Measurements from ENCODE around the gene PRKCZ. TPM values are rescaled to one million over a fixed set of nuclear protein-coding genes. Genes with fewer than 3 reads are reported as not detected.

Gene PRKCZ
- total and polyA plus RNA-seq, 4 donors, result 4.8 to 9.9 (median 8.4) TPM

DNA sequence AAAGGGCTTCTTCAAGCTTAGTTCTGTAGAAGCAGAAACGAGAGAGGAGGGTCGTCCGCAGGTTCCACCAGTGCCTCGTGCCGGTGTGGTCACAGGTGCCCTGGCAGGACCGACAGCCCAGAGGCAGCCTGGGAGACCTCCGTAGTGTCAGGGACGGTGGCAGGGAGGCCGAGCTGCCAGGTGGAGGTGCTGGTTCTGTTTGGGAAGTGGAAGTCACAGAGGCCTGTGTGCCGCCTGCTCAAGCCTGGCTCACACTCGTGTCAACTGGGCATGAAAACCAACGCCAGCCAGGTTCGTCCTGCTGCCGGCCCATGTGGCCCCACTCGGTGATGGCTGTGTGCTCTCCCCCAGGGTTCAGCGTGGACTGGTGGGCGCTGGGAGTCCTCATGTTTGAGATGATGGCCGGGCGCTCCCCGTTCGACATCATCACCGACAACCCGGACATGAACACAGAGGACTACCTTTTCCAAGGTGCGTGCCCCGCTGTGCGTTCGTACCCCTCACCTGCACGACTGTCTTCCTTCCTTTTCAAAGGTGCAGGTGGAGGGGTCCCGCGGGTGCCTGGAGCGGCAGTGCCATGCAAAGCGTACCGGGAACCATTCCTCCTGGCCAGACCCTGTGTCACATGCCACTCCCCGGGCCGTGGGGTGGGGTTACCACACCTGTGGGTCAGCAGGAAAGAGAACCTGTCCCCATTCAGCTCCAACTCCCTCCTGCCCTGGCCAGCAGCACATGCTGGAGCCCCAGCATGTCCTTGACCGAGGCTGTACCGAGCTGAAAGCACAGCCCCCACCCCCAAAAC lies 123.5 kb downstream of the PRKCZ start:
- WGBS, result 87% methylated on average over 37 of the region's 37 CpGs
- Histone ChIP-seq H3K4me1 (ENCODE audit: control insufficient read depth in 4 of 4, insufficient read depth in 4 of 4, low read length in 3 of 4) (no peaks in the 10 kb centered on the region), H3K9ac (ENCODE audit: low read depth in 1 of 2, low read length in 2 of 2) (no peak overlapping the region), H3K36me3 (ENCODE audit: control insufficient read depth in 4 of 4, insufficient read depth in 3 of 4, low read depth in 1 of 4, low read length in 3 of 4) (peaks cover 0 to 19% (median 9%) of the 10 kb centered on the region in 4 donors), H3K27me3 (ENCODE audit: control insufficient read depth in 4 of 4, insufficient read depth in 4 of 4, low read length in 3 of 4) (no peaks in the 10 kb centered on the region), H3K4me3 (ENCODE audit: low read depth in 1 of 3, low read length in 3 of 3) (no peak overlapping the region), H3K9me3 (ENCODE audit: control insufficient read depth in 4 of 4, low read length in 3 of 4) (no peaks in the 10 kb centered on the region), H3K27ac (ENCODE audit: low read depth in 1 of 2, low read length in 2 of 2) (no peak overlapping the region)
- TF ChIP-seq JUND (IDR thresholded peaks at IDR 0.05), result no peak
- TF ChIP-seq SP1 (IDR thresholded peaks at IDR 0.05), result no peak
- TF ChIP-seq EGR1 (IDR thresholded peaks at IDR 0.05; ENCODE audit: low read depth in 2 of 2), result no peak
- no peak for TF ChIP-seq HNF4A (conservative IDR thresholded peaks at IDR 0.05)
- TF ChIP-seq CTCF (IDR thresholded peaks at IDR 0.05; ENCODE audit: low read depth, low read length, missing input control), result no peak
- TF ChIP-seq YY1 (IDR thresholded peaks at IDR 0.05), result no peak
- TF ChIP-seq ZBTB33 (IDR thresholded peaks at IDR 0.05), result no peak
- TF ChIP-seq TAF1 (conservative IDR thresholded peaks at IDR 0.05), result no peak
- no peak for TF ChIP-seq FOXA1 (IDR thresholded peaks at IDR 0.05)
- TF ChIP-seq MAX (IDR thresholded peaks at IDR 0.05), result no peak
- TF ChIP-seq, protein P1, sequence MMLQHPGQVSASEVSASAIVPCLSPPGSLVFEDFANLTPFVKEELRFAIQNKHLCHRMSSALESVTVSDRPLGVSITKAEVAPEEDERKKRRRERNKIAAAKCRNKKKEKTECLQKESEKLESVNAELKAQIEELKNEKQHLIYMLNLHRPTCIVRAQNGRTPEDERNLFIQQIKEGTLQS (IDR thresholded peaks at IDR 0.05), result no peak
- TF ChIP-seq RXRA (IDR thresholded peaks at IDR 0.05), result no peak
- TF ChIP-seq RAD21 (IDR thresholded peaks at IDR 0.05), result no peak
- TF ChIP-seq HNF4G (IDR thresholded peaks at IDR 0.05), result no peak
- TF ChIP-seq NR2F2 (IDR thresholded peaks at IDR 0.05), result no peak
- no peak for TF ChIP-seq FOXA2 (IDR thresholded peaks at IDR 0.05)
- TF ChIP-seq REST (IDR thresholded peaks at IDR 0.05), result no peak
- no peak for DNase-seq (ENCODE audit: low spot score)
